K562 (cell line): Measurements from ENCODE around the gene CHD8. TPM values are rescaled to one million over a fixed set of nuclear protein-coding genes. Genes with fewer than 3 reads are reported as not detected.

Experiments
- ARHGAP35 ChIP-seq: fragments of 450-650 bp; IDR thresholded peaks from 2 replicates; pipeline ENCODE4 v1.6.1; 2018; ENCODE audit not compliant: partially characterized antibody
- ATF6 ChIP-seq: sonication (generic); formaldehyde crosslinking; IDR thresholded peaks from 2 replicates; pipeline ENCODE4 v1.4.0; 2020; ENCODE audit warnings: mild to moderate bottlenecking, missing genetic modification reagents
- CAMTA2 ChIP-seq: fragments of 250-450 bp; sonication (Bioruptor Pico); conservative IDR thresholded peaks from 2 replicates; pipeline ENCODE4 v1.5.1; 2022
- FOXP4 ChIP-seq: sonication (generic); formaldehyde crosslinking; IDR thresholded peaks from 2 replicates; pipeline ENCODE4 v1.8.0; 2022; ENCODE audit warnings: mild to moderate bottlenecking, missing genetic modification reagents, borderline replicate concordance
- GATAD2B ChIP-seq: fragments of 450-650 bp; IDR thresholded peaks from 2 replicates; pipeline ENCODE4 v1.6.1; 2017; ENCODE audit warnings: mild to moderate bottlenecking, borderline replicate concordance
- KLF10 ChIP-seq: fragments of 250-450 bp; sonication (Bioruptor Pico); IDR thresholded peaks from 2 replicates; pipeline ENCODE4 v1.6.1; 2021; ENCODE audit warnings: matching md5 sums
- MTF1 ChIP-seq: fragments of 250-450 bp; sonication (Bioruptor Pico); IDR thresholded peaks from 2 replicates; pipeline ENCODE4 v1.9.0; 2021; ENCODE audit warnings: moderate library complexity, mild to moderate bottlenecking, inconsistent platforms, borderline replicate concordance
- NFATC3 ChIP-seq: fragments of 450-650 bp; IDR thresholded peaks from 2 replicates; pipeline ENCODE4 v1.6.1; 2017; ENCODE audit warnings: mild to moderate bottlenecking
- POLR2A ChIP-seq: fragments of 450-650 bp; conservative IDR thresholded peaks from 2 replicates; pipeline ENCODE4 v1.6.1; 2016
- ZNF274 ChIP-seq: IDR thresholded peaks from 2 replicates; pipeline ENCODE4 v1.6.1; 2011; ENCODE audit warnings: low read depth, mild to moderate bottlenecking, low read length, moderate library complexity, borderline replicate concordance
- ZNF280A ChIP-seq: fragments of 450-650 bp; IDR thresholded peaks from 2 replicates; pipeline ENCODE4 v1.6.1; 2018; ENCODE audit warnings: mild to moderate bottlenecking, low read depth; ENCODE audit not compliant: partially characterized antibody
- ZNF311 ChIP-seq: fragments of 250-450 bp; sonication (Bioruptor Pico); IDR thresholded peaks from 2 replicates; pipeline ENCODE4 v1.4.0; 2020; ENCODE audit warnings: mild to moderate bottlenecking, moderate library complexity
- ZNF395 ChIP-seq: fragments of 200-800 bp; sonication (Bioruptor generic); IDR thresholded peaks from 2 replicates; pipeline ENCODE4 v1.6.1; 2017; ENCODE audit warnings: missing genetic modification characterization, missing compliant biosample characterization
- ZNF512 ChIP-seq: IDR thresholded peaks from 2 replicates; pipeline ENCODE4 v1.6.1; 2016; ENCODE audit warnings: missing genetic modification characterization, missing compliant biosample characterization
- ZNF644 ChIP-seq: fragments of 200-800 bp; sonication (Bioruptor generic); IDR thresholded peaks from 2 replicates; pipeline ENCODE4 v1.6.1; 2016; ENCODE audit warnings: low read depth, missing genetic modification characterization, missing compliant biosample characterization
- ZZZ3 ChIP-seq: fragments of 450-650 bp; IDR thresholded peaks from 2 replicates; pipeline ENCODE4 v1.6.1; 2016; ENCODE audit warnings: antibody characterized with exemption, mild to moderate bottlenecking, moderate library complexity
- polyA plus RNA-seq, 8 experiments: library from polyadenylated mRNA; depleted of rRNA in 4 of 8; stranded (reverse) in 5 of 8; unstranded in 3 of 8; fragments of >200 nt; fragmentation: Nextera tagmentation in 2 of 8; fragmentation: Illumina TruSeq in 1 of 8; extraction: Ambion mirVana in 2 of 8; extraction: Trizol in 1 of 8; gene quantifications; 2 replicates each; pipeline versions ENCODE4 v1.2.1 to v1.2.3, GENCODE V29; 2011 to 2014; ENCODE audit warnings: inconsistent platforms in 1 of 8, missing spikeins in 1 of 8
- total RNA-seq, 7 experiments: library from RNA; depleted of rRNA in 6 of 7; stranded (reverse); fragments of >200 nt in 6 of 7; fragmentation: Illumina TruSeq in 2 of 7; extraction: Trizol in 2 of 7; gene quantifications; 2 replicates each; pipeline versions ENCODE4 v1.2.1 to v1.2.3, GENCODE V29; 2011 to 2021; ENCODE audit warnings: low replicate concordance in 1 of 7

The CHD8 gene
- total and polyA plus RNA-seq, 9 of the 15 experiments (the other 6 are each of a cell fraction or from before 2014, with no cell fraction given), result 11.1 to 51.2 (median 32.8) TPM

- TF ChIP-seq FOXP4 (CRISPR knock-in tag) (no peak), ZNF311 (CRISPR knock-in tag) (no peak), ARHGAP35 (no peak), KLF10 (no peak), ZNF512 (tag) (no peak), CAMTA2 (CRISPR knock-in tag) (no peak), MTF1 (CRISPR knock-in tag) (no peak), ZNF395 (CRISPR knock-in tag) (0 out of 2 replicates have a peak, but pooled peaks have one; percentile 47), GATAD2B (no peak), POLR2A (peak; percentile 81), ZZZ3 (no peak), ZNF644 (tag) (no peak), ZNF280A (no peak), ATF6 (CRISPR knock-in tag) (no peak), NFATC3 (peak; percentile 46; the same call in 1 of the 2 replicates), ZNF274 (no peak)
These were observed 72.0 kb downstream of the CHD8 start, which contains the start of gene SUPT16H (continued) for GRCh38 chr14:21383848-21384493.
